Measurements from ENCODE around the gene BEND6.

- TF ChIP-seq CTCF (conservative IDR thresholded peaks at IDR 0.05; ENCODE audit: low read depth, low read length), result no peak
- no peak for TF ChIP-seq CHD1 (IDR thresholded peaks at IDR 0.05; ENCODE audit: low read depth, low read length)
Observed at GRCh38 chr6:56995347-56995902, 40.5 kb downstream of the BEND6 start.

Measured in IMR-90 (cell line).